LHCN-M2 (cell line): ENCODE data around the gene TNS4. TPM values are rescaled to one million over a fixed set of nuclear protein-coding genes. Genes with fewer than 3 reads are reported as not detected.

Experiments used
- DNase-seq: peaks from one replicate; pipeline ENCODE4 v3.0.0-alpha.2; 2012; ENCODE audit warnings: low read depth
- total RNA-seq: library from RNA; depleted of rRNA; stranded (reverse); fragments of >200 nt; gene quantifications from 2 replicates; pipeline ENCODE4 v1.2.3, GENCODE V29; 2014; rRNA removed

The TNS4 gene
- total RNA-seq, 1 experiment from 2014 or later: not detected

DNA sequence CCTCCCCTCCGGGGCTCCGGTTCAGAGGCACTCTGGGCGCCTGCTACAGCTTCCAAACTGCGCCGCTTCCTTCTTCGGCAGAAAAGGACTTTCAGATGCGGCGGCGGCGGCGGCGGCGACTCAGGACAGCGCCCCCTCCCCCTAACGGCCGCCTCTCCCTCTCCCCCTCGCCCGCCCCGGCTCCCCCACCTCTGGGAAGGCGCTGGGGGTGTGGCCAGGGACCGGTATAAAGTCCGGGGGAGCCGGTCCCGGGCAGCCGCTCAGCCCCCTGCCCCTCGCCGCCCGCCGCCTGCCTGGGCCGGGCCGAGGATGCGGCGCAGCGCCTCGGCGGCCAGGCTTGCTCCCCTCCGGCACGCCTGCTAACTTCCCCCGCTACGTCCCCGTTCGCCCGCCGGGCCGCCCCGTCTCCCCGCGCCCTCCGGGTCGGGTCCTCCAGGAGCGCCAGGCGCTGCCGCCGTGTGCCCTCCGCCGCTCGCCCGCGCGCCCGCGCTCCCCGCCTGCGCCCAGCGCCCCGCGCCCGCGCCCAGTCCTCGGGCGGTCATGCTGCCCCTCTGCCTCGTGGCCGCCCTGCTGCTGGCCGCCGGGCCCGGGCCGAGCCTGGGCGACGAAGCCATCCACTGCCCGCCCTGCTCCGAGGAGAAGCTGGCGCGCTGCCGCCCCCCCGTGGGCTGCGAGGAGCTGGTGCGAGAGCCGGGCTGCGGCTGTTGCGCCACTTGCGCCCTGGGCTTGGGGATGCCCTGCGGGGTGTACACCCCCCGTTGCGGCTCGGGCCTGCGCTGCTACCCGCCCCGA is 58.0 kb downstream of the TNS4 start, which contains the start of gene IGFBP4:
Gene IGFBP4 (plus strand): TSS at position 255 of the 792 bp plus-strand sequence. CDS start 286 bp downstream, at position 541.
- peak; percentile 74 for DNase-seq

DNA sequence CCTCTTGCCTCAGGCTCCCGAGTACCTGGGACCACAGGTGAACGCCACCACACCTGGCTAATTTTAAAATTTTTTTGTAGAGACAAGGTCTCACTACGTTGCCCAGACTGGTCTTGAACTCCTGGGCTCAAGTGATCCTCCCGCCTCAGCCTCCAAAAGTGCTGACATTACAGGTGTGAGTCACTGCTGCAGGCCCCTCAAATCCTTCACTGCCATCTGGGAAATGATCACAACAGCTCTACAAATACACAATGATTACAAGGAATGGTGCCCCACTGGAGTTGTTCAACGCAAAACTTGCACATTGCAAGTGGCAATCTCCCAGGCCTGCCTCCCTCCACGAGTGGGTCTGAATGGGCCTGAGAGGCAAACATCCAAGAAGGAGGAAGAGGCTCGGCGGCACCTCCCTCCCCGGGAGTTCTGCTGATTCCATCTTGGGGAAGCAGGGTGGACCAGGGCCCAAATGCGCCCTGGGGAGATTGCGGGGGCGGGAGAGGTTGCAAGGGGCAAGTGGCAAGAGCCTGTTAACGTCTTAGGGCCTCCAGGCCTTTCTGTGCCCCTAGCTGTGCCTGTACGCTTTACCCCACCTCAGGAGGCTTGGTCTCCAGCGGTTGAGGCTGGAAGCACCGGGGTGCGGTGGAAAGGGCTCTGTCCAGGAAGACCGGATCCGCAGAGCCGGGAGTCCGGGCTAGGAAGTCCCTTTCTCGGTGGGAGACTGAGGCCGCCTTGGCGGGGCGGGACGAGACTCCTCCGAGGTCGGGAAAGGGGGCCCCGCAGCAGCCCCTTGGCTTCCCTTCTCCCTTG is 58.8 kb downstream of the TNS4 start:
- peak; percentile 31 for DNase-seq

DNA sequence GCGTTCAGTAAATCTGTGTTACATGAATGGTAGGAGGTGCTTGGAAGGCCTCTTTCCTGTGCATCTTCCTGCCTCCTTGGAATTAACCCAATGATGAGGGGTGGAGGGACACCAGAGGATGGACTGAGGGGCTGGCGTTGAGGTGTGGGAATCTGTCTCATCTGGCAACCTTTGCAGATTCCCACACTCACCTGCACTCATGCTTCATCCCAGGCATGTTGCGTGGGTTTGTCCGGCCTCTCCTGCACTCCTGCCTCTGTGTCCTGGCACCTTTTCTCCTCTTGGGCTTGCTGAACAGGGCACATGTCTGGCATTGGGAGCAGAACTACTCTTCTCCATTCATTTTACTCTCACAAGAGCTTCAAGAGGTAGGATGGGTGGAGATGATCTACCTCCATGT is 61.3 kb downstream of the TNS4 start:
- no peak for DNase-seq

DNA sequence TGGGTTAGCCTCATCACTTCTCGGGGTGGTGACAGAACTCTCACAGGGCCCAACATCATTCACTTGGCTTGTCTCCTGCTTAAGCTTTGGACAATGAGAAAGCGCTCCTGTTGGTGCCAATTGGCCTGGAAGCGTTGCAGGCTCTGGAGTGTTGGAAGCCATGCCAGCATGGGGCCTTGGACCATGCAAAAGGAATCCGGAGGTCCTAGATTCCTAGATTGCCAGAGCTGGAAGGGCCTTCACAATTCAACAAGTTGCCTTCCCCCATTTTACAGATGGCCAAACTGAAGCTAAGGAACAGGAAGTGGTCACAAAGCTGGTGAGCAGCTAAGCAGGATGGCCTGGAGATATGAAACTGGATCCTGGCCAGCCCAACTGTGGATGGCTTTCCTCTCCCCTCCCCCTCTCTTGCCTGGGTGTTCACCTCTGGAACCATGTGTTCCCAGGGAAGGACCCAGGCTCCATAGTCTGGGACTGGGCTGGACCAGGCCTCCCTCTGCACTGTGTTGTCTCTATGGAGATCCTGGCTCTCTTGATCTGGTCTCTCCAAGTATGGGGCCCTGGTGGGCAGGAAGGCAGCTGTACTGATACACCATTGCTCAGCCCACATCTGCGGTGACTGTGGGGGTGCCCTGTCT is 64.2 kb downstream of the TNS4 start:
- DNase-seq: peak; percentile 38

DNA sequence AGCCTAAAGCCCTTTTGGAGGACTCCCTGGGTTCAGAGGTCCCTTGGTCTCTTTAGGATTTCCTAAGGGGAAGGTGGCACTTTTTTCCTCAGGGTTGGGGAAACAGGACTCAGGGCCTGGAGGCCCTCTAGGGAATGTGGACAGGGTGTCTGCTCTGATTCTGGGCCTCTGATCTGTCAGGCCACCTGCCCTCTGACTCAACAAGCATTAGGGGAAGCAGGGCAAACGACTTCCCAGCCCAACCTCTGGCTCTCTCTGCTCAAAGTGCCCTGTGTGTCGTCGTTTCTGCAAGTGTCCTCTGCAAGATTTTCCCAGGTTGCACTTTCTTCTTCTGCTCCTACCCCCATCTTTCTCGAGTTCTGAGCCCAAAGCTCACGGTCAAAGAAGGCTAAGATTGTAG is 64.8 kb downstream of the TNS4 start:
- no peak for DNase-seq

DNA sequence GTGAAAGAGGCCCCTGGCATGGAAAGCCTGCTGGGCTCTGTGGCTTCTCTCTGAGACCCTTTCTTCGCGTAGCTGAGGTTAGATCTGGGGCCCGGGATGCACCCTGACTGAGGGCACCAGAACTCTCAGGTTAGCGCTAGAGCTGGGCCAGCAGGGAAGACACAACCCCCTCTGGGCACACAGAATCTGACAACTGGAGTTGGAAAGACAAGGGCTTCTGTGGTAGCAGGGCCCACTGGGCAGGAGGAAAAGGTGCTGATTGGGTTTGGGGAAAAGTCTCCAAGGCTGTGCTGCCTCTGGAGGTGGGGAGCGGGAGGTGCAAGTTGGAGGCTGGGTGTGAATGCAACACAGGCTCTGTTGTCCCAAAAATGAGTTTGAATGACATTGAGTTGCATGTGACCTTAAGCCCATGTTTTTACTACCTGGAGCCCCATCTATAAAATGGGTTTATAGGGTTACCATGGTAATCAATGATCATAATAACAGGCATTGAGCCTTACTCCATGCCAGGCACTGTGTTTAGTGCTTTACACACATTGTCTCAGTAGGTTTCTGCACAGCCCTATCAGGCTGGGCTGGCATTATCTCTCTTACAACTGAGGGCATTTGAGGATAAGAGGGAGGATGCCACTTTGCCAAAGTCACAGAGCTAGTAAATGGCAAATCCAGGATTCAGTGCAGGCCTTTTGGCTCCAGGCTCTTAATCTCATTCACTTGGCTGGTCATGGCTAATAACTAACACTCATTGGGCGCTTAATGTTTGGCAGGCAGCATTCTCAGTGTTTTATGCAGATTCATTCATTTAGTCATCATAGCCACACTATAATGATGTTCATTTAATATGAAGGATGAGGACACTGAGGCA is 67.6 kb downstream of the TNS4 start:
- no peak for DNase-seq

DNA sequence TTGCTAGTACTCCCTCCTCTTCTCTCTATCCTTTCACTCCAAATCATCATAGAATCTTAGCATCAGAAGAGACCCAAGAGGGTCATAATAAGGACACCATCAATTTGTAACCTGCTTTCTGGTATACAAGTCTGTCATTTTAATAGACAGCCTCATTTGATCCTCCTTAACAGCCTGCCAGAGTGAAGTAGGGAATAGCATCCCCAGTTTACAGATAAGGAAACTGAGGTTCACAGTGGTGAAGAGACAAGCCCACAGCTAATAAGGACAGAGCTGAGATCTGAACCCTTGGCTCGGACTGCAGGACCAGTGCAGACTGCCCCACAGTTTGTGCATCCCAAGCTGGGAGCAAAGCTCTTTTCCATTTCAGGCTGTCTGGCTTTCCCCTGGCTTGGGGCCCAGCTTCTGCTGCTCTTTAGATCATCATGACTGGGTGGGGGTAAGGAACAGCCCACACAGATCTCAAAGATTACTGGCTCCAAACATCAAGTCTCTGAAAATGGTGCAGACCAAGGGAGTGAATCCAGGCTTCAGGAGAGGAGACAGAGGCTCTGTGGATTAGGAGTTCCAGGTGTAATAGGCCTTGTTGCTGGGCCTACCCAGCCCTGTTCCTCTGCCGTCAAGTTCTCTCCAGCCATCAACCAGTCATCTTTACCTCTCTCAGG is 68.4 kb downstream of the TNS4 start:
- no peak for DNase-seq

DNA sequence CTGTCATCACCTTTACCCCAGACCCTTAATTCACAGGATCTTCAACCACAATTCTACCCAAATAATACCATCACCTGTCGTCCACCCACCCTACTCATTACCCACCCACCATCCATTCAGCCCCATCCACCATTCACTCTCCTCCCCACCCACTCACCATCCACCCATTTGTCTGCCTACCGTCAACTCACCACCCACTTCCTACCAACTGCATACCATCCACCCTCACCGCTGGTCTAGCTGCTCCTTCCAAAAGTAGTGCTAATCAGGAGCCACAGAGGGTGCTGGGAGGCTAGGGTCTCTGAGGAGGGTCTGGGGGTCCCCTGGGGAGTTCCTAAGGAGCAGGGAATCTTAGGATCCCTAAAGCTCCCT is 70.2 kb downstream of the TNS4 start:
- no peak for DNase-seq

DNA sequence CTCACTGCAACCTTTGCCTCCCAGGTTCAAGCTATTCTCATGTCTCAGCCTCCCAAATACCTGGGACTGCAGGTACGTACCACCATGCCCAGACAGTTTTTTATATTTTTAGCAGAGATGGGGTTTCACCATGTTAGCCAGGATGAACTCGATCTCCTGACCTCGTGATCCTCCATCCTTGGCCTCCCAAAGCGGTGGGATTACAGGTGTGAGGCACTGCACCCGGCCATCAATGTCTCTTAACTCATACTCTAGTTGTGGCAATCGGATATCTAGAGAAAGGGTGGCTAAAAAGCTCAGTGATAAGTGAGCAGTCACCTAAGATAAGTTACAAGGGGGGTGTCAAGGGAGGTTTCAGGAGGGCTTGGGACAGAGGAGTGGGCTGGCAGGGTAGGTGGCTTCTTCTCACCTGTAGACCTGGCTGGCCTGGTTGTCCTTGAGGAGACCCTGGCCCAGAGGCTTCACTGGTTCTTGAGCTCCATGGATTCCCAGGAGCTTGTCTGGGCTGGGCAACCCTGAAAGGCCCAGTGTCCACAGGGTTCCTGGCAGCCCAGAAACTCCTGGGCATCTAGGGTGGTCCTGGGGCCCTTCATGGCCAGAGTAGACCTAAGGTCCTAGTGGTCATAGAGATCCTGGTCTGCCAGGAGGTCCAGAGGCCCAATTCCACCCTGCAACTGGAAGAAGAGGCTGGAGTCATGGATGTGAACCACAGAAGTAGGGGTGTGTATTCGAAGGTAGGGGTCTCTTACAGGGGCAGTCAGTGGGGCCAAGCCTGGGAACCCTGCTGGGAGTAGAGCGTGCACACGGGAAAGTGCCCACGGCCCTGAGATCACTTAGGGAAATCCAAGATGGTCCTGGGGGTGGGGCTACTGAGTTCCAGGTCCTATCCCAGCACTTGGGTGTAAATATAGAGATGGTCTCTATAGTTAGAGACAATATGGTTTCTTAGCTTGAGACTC is 70.9 kb downstream of the TNS4 start:
- DNase-seq: no peak

DNA sequence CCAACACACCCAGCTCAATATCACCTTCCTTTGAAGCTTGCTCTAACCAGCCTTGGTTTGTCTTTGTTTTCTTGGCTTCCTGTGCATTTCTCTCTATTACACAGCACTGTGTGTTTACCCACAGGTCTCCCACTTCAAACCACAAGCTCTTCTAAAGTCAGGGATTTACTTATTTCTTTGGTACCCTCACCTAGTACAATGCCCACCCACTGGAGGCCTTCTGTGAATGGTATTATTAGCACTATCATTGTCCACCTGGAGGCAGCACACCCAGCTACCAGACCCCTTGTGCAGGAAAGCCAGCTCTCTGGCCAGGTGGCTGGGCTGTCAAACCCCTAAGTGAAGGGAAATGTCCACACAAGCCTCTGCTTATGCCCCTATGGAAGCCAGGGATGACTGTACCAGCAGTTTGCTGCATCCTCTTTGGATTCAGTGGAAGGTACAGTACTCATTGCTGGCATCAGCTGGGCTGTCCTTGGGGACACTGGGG is 74.4 kb downstream of the TNS4 start:
- no peak for DNase-seq

Other genes with a start within 250 kb of the TNS4 start
- gene CDC6, start 213.7 kb downstream of the TNS4 start, total RNA-seq: 43.2 and 46.6 TPM in 2 replicates
- gene RARA, start 192.4 kb downstream of the TNS4 start, total RNA-seq: 24.2 and 29.6 TPM in 2 replicates
- gene GJD3, start 136.9 kb downstream of the TNS4 start, total RNA-seq: not detected in 2 replicates
- 264 and 349 TPM in 2 replicates for gene TOP2A, start 83.7 kb downstream of the TNS4 start, total RNA-seq
- 47.5 and 55.3 TPM in 2 replicates for gene IGFBP4, start 58.2 kb downstream of the TNS4 start, total RNA-seq
- gene CCR7, start 63.8 kb upstream of the TNS4 start, total RNA-seq: 0.26 TPM in 1 of 2 replicates, not detected in the other
- 118 and 138 TPM in 2 replicates for gene SMARCE1, start 146.2 kb upstream of the TNS4 start, total RNA-seq
- not detected in 2 replicates for gene KRT222, start 163.6 kb upstream of the TNS4 start, total RNA-seq
- not detected in 2 replicates for gene KRT24, start 202.1 kb upstream of the TNS4 start, total RNA-seq